NCI-H345 (cell line): ENCODE data around the gene PARVA.

Experiments
- DNase-seq: peaks from one replicate; lab custom pipeline; 2025; lab: John Stamatoyannopoulos, UW

PARVA gene

GRCh38 chr11:12403997-12404350 is 26.6 kb downstream of the PARVA start:
- DNase-seq = no peak

GRCh38 chr11:12404436-12404835 is 27.1 kb downstream of the PARVA start:
- no peak for DNase-seq

GRCh38 chr11:12408156-12408770 is 30.9 kb downstream of the PARVA start:
- DNase-seq = no peak

- no peak for DNase-seq
These were observed 32.2 kb downstream of the PARVA start for GRCh38 chr11:12409621-12410005.

GRCh38 chr11:12410006-12410728 is 32.8 kb downstream of the PARVA start:
- peak; percentile 16 for DNase-seq

GRCh38 chr11:12411393-12411792 is 34.0 kb downstream of the PARVA start:
- no peak for DNase-seq

GRCh38 chr11:12411806-12412727 is 34.7 kb downstream of the PARVA start:
- peak; percentile 42 for DNase-seq

GRCh38 chr11:12413141-12414052 is 36.0 kb downstream of the PARVA start:
- DNase-seq = no peak

GRCh38 chr11:12414611-12415010 is 37.2 kb downstream of the PARVA start:
- no peak for DNase-seq

- no peak for DNase-seq
These were observed 38.1 kb downstream of the PARVA start for GRCh38 chr11:12415342-12415966.

- no peak for DNase-seq
These were observed 39.2 kb downstream of the PARVA start for GRCh38 chr11:12416552-12416951.

- DNase-seq = no peak
These were observed 40.6 kb downstream of the PARVA start for GRCh38 chr11:12417691-12418611.

- no peak for DNase-seq
These were observed 42.7 kb downstream of the PARVA start for GRCh38 chr11:12420040-12420439.

GRCh38 chr11:12420706-12421105 is 43.3 kb downstream of the PARVA start:
- DNase-seq = no peak

- no peak for DNase-seq
These were observed 44.0 kb downstream of the PARVA start for GRCh38 chr11:12421386-12421785.

- DNase-seq = no peak
These were observed 48.8 kb downstream of the PARVA start for GRCh38 chr11:12426176-12426575.

- DNase-seq = no peak
These were observed 51.8 kb downstream of the PARVA start for GRCh38 chr11:12429155-12429554.

GRCh38 chr11:12430351-12430750 is 53.0 kb downstream of the PARVA start:
- no peak for DNase-seq

GRCh38 chr11:12430954-12431595 is 53.7 kb downstream of the PARVA start:
- no peak for DNase-seq

GRCh38 chr11:12432507-12432906 is 55.1 kb downstream of the PARVA start:
- DNase-seq = no peak
